NB4 (cell line): ENCODE results near the gene NOS1.

Experiments used
- MYC ChIP-seq: IDR thresholded peaks from 2 replicates; pipeline ENCODE4 v1.6.1; 2011; ENCODE audit warnings: low read depth, low read length
- POLR2A ChIP-seq: IDR thresholded peaks from 2 replicates; pipeline ENCODE4 v1.6.1; 2011; ENCODE audit warnings: mild to moderate bottlenecking; ENCODE audit not compliant: insufficient read length; ENCODE audit errors: extremely low read depth
- TF ChIP-seq, protein P1 (sequence below): IDR thresholded peaks from one replicate; pipeline ENCODE4 v1.5.1; 2012; ENCODE audit warnings: low read depth, low read length
- TF ChIP-seq, protein P2 (sequence below): IDR thresholded peaks from 2 replicates; pipeline ENCODE4 v1.6.1; 2011; ENCODE audit warnings: low read depth, low read length

DNA sequence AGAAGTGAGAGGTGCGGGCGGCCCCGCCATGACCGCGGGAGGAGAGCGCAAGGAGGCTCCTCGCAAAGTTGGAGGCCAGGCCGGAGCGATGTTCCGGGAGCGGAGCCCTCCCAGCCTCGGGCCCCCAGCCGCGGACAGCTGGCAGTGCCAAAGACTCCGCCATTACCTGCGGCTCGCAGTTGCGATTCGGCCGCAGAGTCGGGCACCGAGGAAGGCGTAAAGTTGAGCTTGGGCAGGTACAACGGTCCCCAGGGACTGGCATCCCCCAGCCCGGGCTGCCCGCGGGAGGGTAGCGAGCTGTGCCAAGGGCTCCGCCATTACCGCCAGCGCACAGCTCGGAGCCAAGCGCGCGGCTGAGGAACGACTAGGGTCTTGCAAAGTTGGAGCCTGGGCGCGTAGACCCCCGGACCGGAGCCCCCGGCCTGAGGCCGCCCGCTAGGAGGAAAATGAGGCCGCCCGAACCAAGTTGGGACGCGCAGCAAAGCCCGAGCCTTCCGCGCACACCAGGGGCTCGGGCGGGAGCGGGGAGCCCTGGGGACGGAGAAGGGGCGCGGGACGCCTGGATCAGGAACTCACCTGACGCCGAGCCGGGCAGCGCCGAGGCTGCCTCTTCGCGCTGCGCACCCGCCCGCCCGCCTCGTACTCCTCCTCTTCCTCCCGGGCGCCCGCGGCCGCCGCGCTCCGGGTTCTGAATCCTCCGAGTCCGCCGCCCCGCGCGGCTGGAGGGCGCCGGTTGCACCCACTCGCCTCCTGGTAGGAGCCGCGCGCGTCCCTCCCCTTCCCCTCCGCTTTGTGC is 677 bp downstream of the NOS1 start:
- TF ChIP-seq, protein P1, sequence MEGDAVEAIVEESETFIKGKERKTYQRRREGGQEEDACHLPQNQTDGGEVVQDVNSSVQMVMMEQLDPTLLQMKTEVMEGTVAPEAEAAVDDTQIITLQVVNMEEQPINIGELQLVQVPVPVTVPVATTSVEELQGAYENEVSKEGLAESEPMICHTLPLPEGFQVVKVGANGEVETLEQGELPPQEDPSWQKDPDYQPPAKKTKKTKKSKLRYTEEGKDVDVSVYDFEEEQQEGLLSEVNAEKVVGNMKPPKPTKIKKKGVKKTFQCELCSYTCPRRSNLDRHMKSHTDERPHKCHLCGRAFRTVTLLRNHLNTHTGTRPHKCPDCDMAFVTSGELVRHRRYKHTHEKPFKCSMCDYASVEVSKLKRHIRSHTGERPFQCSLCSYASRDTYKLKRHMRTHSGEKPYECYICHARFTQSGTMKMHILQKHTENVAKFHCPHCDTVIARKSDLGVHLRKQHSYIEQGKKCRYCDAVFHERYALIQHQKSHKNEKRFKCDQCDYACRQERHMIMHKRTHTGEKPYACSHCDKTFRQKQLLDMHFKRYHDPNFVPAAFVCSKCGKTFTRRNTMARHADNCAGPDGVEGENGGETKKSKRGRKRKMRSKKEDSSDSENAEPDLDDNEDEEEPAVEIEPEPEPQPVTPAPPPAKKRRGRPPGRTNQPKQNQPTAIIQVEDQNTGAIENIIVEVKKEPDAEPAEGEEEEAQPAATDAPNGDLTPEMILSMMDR = no peak
- no peak for TF ChIP-seq MYC
- no peak for TF ChIP-seq POLR2A
- TF ChIP-seq, protein P2, sequence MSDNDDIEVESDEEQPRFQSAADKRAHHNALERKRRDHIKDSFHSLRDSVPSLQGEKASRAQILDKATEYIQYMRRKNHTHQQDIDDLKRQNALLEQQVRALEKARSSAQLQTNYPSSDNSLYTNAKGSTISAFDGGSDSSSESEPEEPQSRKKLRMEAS = no peak
